ENCODE results near the gene KRTAP10-10. TPM values are rescaled to one million over a fixed set of nuclear protein-coding genes. Genes with fewer than 3 reads are reported as not detected.

The KRTAP10-10 gene
- total RNA-seq, 4 donors from 2014 or later, result not detected

DNA sequence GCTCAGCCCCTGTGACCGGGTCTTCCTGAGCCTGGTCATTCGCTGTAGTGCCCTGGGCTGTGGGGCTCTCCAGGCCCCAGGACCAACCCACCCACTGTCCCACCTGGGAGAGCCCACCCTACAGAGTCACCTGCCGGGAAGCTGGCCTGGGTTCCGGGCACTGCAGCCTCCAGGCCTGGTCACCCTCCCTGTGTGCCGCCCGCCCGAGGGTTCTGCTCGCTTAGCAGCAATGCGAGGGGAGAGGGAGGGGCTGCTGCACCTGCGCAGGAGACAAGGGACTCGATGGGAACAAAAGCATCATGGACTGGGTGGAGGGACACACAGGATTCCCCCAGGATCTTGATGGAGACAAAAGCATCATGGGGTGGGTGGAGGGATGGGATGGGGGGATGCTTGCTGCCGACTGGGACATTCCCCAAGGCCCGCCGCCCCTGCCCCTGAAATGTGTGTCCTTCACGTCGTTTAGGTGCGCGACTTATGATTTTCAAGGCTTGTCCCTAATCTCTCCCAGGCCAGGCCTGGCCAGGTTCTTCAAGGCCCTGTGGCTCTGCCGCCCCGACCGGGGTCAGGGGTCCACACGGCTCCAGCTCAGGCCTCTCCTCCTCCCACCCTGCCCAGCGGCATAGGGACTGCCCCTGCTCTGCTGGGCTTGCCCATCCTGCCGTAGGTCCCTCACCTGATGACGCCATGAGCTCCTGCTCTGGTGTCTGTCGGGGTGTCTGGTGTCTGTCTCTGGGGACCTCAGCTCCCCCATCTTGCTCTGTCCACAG is 23.6 kb upstream of the KRTAP10-10 start:
- H3K36me3 ChIP-seq, result no peaks in the 10 kb centered on the region
- WGBS, 2 donors (ENCODE audit: low coverage in 1 of 2), result 74 to 90% methylated on average over 2 to 5 of the region's 26 CpGs
- H3K27me3 ChIP-seq, result peaks cover 72% of the 10 kb centered on the region
- TF ChIP-seq POLR2A (IDR thresholded peaks at IDR 0.05), result no peak
- no peak for TF ChIP-seq POLR2AphosphoS5 (IDR thresholded peaks at IDR 0.05)
- TF ChIP-seq, protein P1, sequence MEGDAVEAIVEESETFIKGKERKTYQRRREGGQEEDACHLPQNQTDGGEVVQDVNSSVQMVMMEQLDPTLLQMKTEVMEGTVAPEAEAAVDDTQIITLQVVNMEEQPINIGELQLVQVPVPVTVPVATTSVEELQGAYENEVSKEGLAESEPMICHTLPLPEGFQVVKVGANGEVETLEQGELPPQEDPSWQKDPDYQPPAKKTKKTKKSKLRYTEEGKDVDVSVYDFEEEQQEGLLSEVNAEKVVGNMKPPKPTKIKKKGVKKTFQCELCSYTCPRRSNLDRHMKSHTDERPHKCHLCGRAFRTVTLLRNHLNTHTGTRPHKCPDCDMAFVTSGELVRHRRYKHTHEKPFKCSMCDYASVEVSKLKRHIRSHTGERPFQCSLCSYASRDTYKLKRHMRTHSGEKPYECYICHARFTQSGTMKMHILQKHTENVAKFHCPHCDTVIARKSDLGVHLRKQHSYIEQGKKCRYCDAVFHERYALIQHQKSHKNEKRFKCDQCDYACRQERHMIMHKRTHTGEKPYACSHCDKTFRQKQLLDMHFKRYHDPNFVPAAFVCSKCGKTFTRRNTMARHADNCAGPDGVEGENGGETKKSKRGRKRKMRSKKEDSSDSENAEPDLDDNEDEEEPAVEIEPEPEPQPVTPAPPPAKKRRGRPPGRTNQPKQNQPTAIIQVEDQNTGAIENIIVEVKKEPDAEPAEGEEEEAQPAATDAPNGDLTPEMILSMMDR (IDR thresholded peaks at IDR 0.05), result no peak
- no peak for TF ChIP-seq EP300 (IDR thresholded peaks at IDR 0.05)
- H3K27ac ChIP-seq, result no peak overlapping the region
- no peak overlapping the region for H3K4me3 ChIP-seq
- H3K9me3 ChIP-seq, result peaks cover 0 to 37% (median 0%) of the 10 kb centered on the region in 3 donors
- no peaks in the 10 kb centered on the region for H3K4me1 ChIP-seq
- no peak for ATAC-seq

DNA sequence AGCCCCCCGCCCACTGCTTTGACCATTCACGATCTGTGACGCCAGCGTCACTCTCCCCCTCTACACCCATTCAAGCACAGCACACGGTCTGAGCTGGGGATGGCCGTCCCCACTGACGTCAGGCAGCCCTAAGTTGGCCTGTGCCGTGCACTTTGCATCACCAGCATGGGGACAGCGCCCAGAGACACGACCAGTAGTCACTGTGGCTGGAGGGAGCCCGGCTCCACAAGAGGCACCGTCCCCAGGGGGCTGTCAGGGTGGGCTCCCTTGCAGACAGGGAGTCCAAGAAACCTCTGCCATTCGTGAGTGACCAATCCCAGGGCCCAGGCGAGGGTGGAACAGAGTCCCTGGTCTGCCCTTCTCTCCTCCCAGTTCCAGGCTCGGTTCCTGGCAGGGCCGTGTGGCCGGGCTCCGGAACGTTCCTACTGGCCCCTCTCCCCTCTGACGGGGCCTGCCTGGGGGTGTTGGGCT is 23.0 kb upstream of the KRTAP10-10 start:
- H3K9me3 ChIP-seq, result peaks cover 0 to 36% (median 0%) of the 10 kb centered on the region in 3 donors
- ATAC-seq, result no peak
- no peak for TF ChIP-seq EP300 (IDR thresholded peaks at IDR 0.05)
- no peaks in the 10 kb centered on the region for H3K4me1 ChIP-seq
- H3K27me3 ChIP-seq, result peaks cover 72% of the 10 kb centered on the region
- H3K36me3 ChIP-seq, result no peaks in the 10 kb centered on the region
- no CpG with 5 or more reads among the region's 20 CpGs for WGBS, 2 donors (ENCODE audit: low coverage in 1 of 2)
- no peak overlapping the region for H3K4me3 ChIP-seq
- no peak overlapping the region for H3K27ac ChIP-seq

GRCh38 chr21:44614961-44615391 is 22.2 kb upstream of the KRTAP10-10 start:
- Histone ChIP-seq H3K4me3 (no peak overlapping the region), H3K36me3 (no peaks in the 10 kb centered on the region), H3K27ac (no peak overlapping the region), H3K27me3 (peaks cover 72% of the 10 kb centered on the region), H3K9me3 (peaks cover 0 to 37% (median 0%) of the 10 kb centered on the region in 3 donors), H3K4me1 (no peaks in the 10 kb centered on the region)
- ATAC-seq, result no peak
- WGBS, 2 donors (ENCODE audit: low coverage in 1 of 2), result 74 to 92% methylated on average over 3 to 16 of the region's 28 CpGs
- TF ChIP-seq POLR2AphosphoS5 (IDR thresholded peaks at IDR 0.05), result no peak
- TF ChIP-seq EP300 (IDR thresholded peaks at IDR 0.05), result no peak
- TF ChIP-seq, protein P1 (IDR thresholded peaks at IDR 0.05), result no peak
- TF ChIP-seq POLR2A (IDR thresholded peaks at IDR 0.05), result no peak

GRCh38 chr21:44615466-44615865 is 21.7 kb upstream of the KRTAP10-10 start:
- Histone ChIP-seq H3K4me1 (no peaks in the 10 kb centered on the region), H3K27ac (no peak overlapping the region), H3K27me3 (peaks cover 67% of the 10 kb centered on the region), H3K4me3 (no peak overlapping the region), H3K9me3 (peaks cover 0 to 35% (median 0%) of the 10 kb centered on the region in 3 donors), H3K36me3 (no peaks in the 10 kb centered on the region)
- TF ChIP-seq POLR2AphosphoS5 (IDR thresholded peaks at IDR 0.05), result no peak
- no peak for TF ChIP-seq EP300 (IDR thresholded peaks at IDR 0.05)
- TF ChIP-seq, protein P1 (IDR thresholded peaks at IDR 0.05), result no peak
- TF ChIP-seq POLR2A (IDR thresholded peaks at IDR 0.05), result no peak
- ATAC-seq, result no peak
- 74 to 78% methylated on average over 1 to 4 of the region's 8 CpGs for WGBS, 2 donors (ENCODE audit: low coverage in 1 of 2)

- TF ChIP-seq POLR2AphosphoS5 (IDR thresholded peaks at IDR 0.05) (no peak), EP300 (IDR thresholded peaks at IDR 0.05) (no peak), POLR2A (IDR thresholded peaks at IDR 0.05) (no peak)
- TF ChIP-seq, protein P1 (IDR thresholded peaks at IDR 0.05), result no peak
These were observed 21.1 kb upstream of the KRTAP10-10 start for GRCh38 chr21:44615911-44616590.

More at GRCh38 chr21:44615911-44616590, 21.1 kb upstream of the KRTAP10-10 start:
- Histone ChIP-seq H3K4me1 (no peaks in the 10 kb centered on the region), H3K9me3 (peaks cover 0 to 29% (median 0%) of the 10 kb centered on the region in 3 donors), H3K27ac (no peak overlapping the region), H3K4me3 (no peak overlapping the region), H3K36me3 (no peaks in the 10 kb centered on the region), H3K27me3 (peaks cover 64% of the 10 kb centered on the region)
- WGBS, 2 donors (ENCODE audit: low coverage in 1 of 2), result 40 to 54% methylated on average over 3 to 4 of the region's 17 CpGs
- no peak for ATAC-seq

All from gastroesophageal sphincter (tissue), 4 donors.